Smooth muscle cell of the pulmonary artery (primary cell): ENCODE results near the gene ANKAR. TPM values are rescaled to one million over a fixed set of nuclear protein-coding genes. Genes with fewer than 3 reads are reported as not detected.

ENCODE experiments used
- total RNA-seq: library from RNA; depleted of rRNA; stranded (reverse); fragments of >200 nt; gene quantifications from 2 replicates; pipeline ENCODE4 v1.2.3, GENCODE V29; 2014

The ANKAR gene
- total RNA-seq: 4.3 and 7.0 TPM in 2 replicates

DNA sequence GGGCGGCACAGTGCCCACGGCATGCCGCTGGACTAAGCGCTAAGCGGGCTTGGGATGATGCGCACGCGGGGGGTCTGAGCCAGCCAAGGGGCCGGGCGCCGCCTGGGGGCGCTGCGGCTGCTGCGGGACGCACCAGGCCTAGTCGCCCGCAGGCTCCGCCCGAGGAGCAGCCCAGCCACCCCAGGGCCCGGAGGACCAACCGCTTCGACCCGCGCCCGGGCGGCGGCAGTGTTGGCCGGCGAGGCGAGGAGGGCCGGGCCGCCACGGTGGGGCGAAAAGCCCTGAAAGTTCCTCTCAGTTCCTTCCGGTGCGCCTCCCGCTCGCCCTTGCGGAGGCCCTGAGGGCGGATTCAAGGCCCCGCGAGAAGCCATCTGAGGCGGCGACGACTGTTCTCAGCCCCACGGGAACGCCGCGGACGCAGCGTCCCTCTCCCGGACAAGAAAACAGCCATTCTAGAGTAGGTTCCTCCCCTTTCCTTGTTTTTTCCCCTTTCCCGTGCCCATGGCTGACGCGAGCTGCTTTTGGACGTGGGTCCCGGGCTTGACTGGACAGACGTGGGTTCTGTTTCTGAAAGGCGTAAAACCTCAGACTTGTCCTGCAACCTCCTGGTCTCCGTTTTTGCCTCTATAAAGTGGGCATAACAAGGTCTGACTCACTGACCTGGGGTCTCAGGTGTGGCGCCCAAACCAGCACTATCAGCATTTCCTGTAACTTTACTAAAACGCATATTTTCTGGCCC lies at the start of gene ANKAR:
Gene ANKAR, plus strand, starts transcription at position 297 of the 739 bp plus-strand sequence. CDS start 1,821 bp downstream, outside the sequence.

DNA sequence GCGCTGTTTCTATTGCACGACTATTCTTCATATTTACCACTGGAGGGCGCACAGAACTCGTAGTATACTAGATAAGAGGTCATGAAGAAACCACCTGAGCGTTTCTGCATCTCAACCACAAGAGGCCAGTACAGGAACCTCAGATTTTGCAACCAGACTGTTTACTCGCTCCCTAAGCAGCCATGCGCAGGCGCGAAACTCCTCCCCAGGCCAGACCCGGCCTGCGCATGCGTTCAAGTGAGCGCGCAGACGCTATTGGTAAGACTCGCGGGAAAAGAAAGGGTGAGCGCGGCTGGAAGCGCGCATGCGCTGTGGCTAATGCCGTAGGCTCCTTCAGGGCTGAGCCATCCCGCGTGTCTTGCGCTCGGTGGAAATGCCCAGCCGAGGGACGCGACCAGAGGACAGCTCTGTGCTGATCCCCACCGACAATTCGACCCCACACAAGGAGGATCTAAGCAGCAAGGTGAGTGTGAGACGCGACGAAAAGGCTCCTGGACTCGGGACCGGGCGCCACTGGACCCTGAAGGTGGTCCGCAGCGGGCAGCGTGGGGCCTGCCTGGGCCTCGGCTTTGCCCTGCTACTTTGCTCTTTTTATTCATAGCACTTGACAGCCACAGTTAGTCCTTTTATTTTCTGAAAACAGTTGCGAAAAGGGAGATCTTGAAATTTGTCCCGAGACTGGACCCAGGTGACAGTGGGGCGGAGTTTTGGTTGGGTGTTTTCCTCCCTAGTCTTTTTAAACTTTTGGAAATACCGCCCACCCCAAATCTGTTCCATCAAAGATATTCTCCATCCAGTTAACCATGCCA lies 13.1 kb upstream of the ANKAR start, which contains the start of gene ASNSD1:
Gene ASNSD1, plus strand, starts transcription at position 312 of the 809 bp plus-strand sequence. CDS start 4,674 bp downstream, outside the sequence.

Other genes starting within 250 kb of the ANKAR start
- 48.7 and 61.3 TPM in 2 replicates for gene WDR75, start 233.2 kb upstream of the ANKAR start, total RNA-seq
- 27.0 and 53.8 TPM in 2 replicates for gene SLC40A1, start 93.9 kb upstream of the ANKAR start, total RNA-seq
- gene ASNSD1, start 13.2 kb upstream of the ANKAR start, total RNA-seq: 47.7 and 63.3 TPM in 2 replicates
- 6.5 and 7.0 TPM in 2 replicates for gene OSGEPL1, start 88.1 kb downstream of the ANKAR start, total RNA-seq
- 46.7 and 54.2 TPM in 2 replicates for gene ORMDL1, start 109.7 kb downstream of the ANKAR start, total RNA-seq
- gene PMS1, start 109.8 kb downstream of the ANKAR start, total RNA-seq: 16.5 and 18.2 TPM in 2 replicates